Fibroblast of mammary gland (primary cell): ENCODE results near the gene DCC.

Experiments used
- DNase-seq: peaks from one replicate; pipeline ENCODE4 v3.0.0-alpha.2; 2010; ENCODE audit warnings: low read depth
- H3K4me3 ChIP-seq: 2 replicates; pipeline ENCODE4 v1.5.1; 2011; ENCODE audit warnings: low read depth, mild to moderate bottlenecking, low read length, moderate library complexity; ENCODE audit not compliant: control insufficient read depth
- TF ChIP-seq, protein P1 (sequence below): conservative IDR thresholded peaks from 2 replicates; pipeline ENCODE4 v1.5.1; 2011; ENCODE audit warnings: low read depth, low read length, inconsistent platforms; ENCODE audit not compliant: control insufficient read depth, insufficient read depth

DCC gene

DNA sequence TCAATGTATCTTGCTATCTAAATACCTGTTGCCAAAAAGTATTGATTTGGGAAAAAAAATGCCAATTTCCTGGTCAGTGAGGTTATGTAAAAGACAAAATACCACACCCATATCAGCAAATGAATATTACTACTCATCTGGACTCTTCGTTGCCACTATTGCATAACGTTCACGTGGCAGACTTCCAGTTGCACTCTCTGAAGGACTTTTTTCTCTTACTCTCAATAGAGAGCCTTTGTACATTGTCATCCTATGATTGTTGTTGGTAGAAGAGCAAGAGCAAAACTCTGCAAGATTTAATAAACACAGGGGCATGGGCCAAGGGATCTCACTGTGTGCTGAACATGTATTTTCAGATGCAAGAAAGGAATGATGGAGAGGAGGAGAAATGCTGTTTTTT is 1194.7 kb downstream of the DCC start:
- DNase-seq, result peak; percentile 2
- TF ChIP-seq, protein P1, sequence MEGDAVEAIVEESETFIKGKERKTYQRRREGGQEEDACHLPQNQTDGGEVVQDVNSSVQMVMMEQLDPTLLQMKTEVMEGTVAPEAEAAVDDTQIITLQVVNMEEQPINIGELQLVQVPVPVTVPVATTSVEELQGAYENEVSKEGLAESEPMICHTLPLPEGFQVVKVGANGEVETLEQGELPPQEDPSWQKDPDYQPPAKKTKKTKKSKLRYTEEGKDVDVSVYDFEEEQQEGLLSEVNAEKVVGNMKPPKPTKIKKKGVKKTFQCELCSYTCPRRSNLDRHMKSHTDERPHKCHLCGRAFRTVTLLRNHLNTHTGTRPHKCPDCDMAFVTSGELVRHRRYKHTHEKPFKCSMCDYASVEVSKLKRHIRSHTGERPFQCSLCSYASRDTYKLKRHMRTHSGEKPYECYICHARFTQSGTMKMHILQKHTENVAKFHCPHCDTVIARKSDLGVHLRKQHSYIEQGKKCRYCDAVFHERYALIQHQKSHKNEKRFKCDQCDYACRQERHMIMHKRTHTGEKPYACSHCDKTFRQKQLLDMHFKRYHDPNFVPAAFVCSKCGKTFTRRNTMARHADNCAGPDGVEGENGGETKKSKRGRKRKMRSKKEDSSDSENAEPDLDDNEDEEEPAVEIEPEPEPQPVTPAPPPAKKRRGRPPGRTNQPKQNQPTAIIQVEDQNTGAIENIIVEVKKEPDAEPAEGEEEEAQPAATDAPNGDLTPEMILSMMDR, result no peak
- no peak overlapping the region for H3K4me3 ChIP-seq

DNA sequence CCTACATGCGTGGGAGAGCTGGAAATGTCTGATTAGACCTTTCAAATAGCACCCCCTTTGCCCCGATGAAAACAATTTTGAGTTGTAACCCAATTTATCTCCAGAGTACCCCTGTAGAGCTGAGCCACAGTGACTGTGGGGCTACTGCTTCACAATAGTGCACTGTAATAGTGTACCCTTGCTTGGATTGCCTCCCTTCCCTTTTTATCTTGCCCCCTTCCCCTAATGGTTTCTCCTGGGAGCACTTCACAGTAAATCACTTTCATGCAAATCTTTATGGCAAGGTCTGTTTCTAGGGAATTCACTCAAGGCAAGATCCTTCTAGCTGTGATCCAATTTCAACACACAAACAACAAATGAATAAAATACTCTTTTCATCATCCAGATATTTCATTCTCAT is 1196.9 kb downstream of the DCC start:
- TF ChIP-seq, protein P1, result no peak
- no peak for DNase-seq
- no peak overlapping the region for H3K4me3 ChIP-seq

DNA sequence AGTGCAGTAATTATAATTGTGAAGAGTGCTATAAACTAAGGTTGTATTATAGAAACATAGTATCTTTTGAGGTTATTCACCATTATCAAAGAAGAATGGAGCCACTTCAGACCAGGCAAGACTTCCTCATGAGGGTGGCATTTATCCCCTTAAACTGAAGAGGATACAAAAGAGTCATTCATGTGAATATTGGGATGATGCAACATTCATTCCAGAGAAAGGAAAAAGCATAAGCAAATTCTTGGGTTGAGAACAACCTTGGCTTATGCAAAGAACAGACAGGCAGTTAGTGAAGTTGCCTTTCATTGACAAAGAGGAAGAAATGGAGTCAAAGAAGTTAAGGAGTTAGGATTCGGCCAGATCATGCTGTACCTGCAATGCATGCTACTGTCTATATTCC is 1201.9 kb downstream of the DCC start:
- no peak overlapping the region for H3K4me3 ChIP-seq
- TF ChIP-seq, protein P1, result no peak

DNA sequence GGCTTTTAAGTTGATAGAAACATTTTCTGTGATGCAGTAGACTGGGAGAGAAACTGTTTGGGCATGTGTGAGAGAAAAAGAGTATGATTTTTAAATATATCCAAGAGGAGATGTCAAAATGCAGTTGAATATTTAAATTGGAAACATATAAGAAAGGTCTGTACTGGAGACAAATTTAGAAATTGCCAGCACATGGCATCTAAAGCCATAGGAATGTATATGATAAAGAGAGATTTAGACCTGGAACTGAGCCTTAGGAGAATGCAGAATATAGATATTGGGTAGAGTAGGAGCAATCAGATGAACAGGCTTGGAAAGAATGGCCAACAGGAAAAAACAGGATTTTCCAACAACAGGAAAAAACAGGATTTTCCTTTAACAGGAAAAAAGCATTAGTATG is 1203.7 kb downstream of the DCC start:
- no peak for DNase-seq
- H3K4me3 ChIP-seq, result no peak overlapping the region
- TF ChIP-seq, protein P1, result no peak

More for the DNA sequence above, 1201.9 kb downstream of the DCC start:
- no peak for DNase-seq

DNA sequence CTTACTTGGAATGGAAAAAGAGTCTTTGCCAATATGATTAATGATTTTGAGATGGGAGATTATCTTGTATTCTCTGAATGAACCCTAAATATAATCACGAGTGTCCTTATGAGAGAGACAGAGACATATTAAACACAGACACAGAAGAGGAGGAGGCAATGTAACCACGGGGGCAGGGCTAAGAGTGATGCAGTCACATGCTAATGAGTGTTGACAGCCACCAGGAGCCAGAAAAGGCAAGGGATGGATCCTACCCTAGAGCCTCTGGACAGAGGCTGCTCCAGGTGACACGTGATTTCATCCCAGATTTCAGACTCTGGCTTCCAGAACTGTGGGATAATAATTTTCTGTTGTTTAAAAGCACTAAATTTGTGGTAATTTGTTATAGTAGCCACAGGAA is 1204.9 kb downstream of the DCC start:
- no peak overlapping the region for H3K4me3 ChIP-seq
- TF ChIP-seq, protein P1, result no peak
- no peak for DNase-seq

DNA sequence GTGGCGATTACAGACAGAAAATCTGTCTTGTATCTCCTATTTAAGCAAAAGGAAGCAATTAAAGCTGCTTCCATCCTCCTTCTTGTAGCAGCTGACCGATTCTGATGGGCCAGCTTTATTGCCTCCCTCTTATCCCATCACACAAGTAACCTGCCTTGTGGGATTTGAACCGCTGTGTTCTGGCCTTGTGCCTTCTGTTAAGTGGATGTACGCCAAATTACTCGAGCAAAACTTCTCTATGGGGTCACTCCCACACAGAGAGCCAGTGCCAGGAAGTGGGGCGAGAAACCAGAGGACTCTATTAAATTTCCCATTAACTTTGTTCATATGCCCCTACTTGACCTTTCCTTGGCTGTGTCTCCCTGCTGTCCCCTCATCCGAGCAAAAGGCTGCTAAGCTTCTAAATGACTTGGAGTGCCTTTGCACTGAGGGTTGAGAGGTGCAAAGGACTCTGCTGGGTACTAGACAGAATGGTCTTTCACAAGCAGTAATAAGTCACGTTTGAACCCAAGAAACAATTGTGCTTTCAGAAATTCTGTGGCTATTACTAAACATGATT is 1212.0 kb downstream of the DCC start:
- no peak for DNase-seq
- TF ChIP-seq, protein P1, result no peak
- no peak overlapping the region for H3K4me3 ChIP-seq

DNA sequence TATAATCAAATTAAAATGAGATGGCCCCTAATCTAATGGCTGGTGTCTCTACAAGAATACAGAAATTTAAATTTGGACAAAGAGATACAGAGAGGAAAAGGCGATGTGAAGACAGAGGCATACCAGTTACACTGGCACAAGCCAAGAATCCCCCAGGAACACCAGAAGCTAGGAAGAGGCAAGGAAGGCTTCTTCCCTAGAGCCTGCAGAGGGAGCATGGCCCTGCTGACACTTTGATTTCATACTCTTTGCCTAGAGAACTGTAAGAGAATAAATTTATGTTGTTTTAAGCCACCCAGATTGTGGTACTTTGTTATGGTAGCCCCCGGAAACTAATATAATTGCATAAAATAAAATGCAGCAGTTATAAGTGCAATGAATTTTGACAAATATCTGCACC is 1213.0 kb downstream of the DCC start:
- H3K4me3 ChIP-seq, result no peak overlapping the region
- TF ChIP-seq, protein P1, result no peak
- no peak for DNase-seq
